ENCODE measurements around the gene ATXN10. TPM values are rescaled to one million over a fixed set of nuclear protein-coding genes. Genes with fewer than 3 reads are reported as not detected.

Gene ATXN10
- total RNA-seq, 4 donors from 2014 or later = 83.5 to 127 (median 96.6) TPM

- no peak for TF ChIP-seq CTCF (IDR thresholded peaks at IDR 0.05; ENCODE audit: low read depth)
These were observed 31.9 kb upstream of the ATXN10 start for GRCh38 chr22:45639747-45640102.

- TF ChIP-seq CTCF (IDR thresholded peaks at IDR 0.05; ENCODE audit: low read depth) = no peak
These were observed 31.2 kb upstream of the ATXN10 start for GRCh38 chr22:45640291-45640940.

- TF ChIP-seq CTCF (IDR thresholded peaks at IDR 0.05; ENCODE audit: low read depth) = no peak
These were observed 30.6 kb upstream of the ATXN10 start for GRCh38 chr22:45640941-45641621.

- TF ChIP-seq CTCF (IDR thresholded peaks at IDR 0.05; ENCODE audit: low read depth) = no peak
These were observed 28.6 kb upstream of the ATXN10 start for GRCh38 chr22:45642986-45643385.

GRCh38 chr22:45644714-45645113, 26.9 kb upstream of the ATXN10 start:
- no peak for TF ChIP-seq CTCF (IDR thresholded peaks at IDR 0.05; ENCODE audit: low read depth)

- no peak for TF ChIP-seq CTCF (IDR thresholded peaks at IDR 0.05; ENCODE audit: low read depth)
These were observed 26.5 kb upstream of the ATXN10 start for GRCh38 chr22:45645150-45645525.

- no peak for TF ChIP-seq CTCF (IDR thresholded peaks at IDR 0.05; ENCODE audit: low read depth)
These were observed 25.9 kb upstream of the ATXN10 start for GRCh38 chr22:45645526-45646414.

Data from subcutaneous adipose tissue (tissue), 4 donors.